Measurements from ENCODE around the gene CARD11. TPM values are rescaled to one million over a fixed set of nuclear protein-coding genes. Genes with fewer than 3 reads are reported as not detected.

Gene CARD11
- total and polyA plus RNA-seq, 2 experiments from 2014 or later = 17.7 to 29.0 TPM

- no peak for TF ChIP-seq ZNF462 (CRISPR knock-in tag; IDR thresholded peaks at IDR 0.05)
- TF ChIP-seq EZH2 (IDR thresholded peaks at IDR 0.05; ENCODE audit: low read depth, unreplicated experiment) = no peak
- TF ChIP-seq JUNB (IDR thresholded peaks at IDR 0.05; ENCODE audit: unreplicated experiment) = no peak
Measured at GRCh38 chr7:2864204-2864985, 179.3 kb downstream of the CARD11 start (continued).

GRCh38 chr7:2863461-2864066 is 180.1 kb downstream of the CARD11 start:
- 0 out of 2 replicates have a peak, but pooled peaks cover 7% of the 10 kb centered on the region for H3F3A ChIP-seq (replicated peaks; ENCODE audit: low read depth)
- no peak overlapping the region for H3K4me3 ChIP-seq
- H3K4me2 ChIP-seq = no peak overlapping the region
- Mint-ChIP-seq H3K4me3 (no peak overlapping the region), H3K27ac (peak overlapping the region; percentile 94), H3K36me3 (ENCODE audit: low read depth) (no peaks in the 10 kb centered on the region), H3K9me3 (no peaks in the 10 kb centered on the region), H3K27me3 (ENCODE audit: insufficient read depth, low read depth, poor library complexity) (peaks cover 7% of the 10 kb centered on the region), H3K4me1 (peaks cover 14% of the 10 kb centered on the region)
- DNase-seq (ENCODE audit: low spot score) (peak; percentile 58), ATAC-seq (peak; percentile 64)
- no peaks in the 10 kb centered on the region for H3K36me3 ChIP-seq (ENCODE audit: insufficient read depth)
- H3K27me3 ChIP-seq (ENCODE audit: insufficient read depth) = no peaks in the 10 kb centered on the region
- H4K20me1 ChIP-seq (replicated peaks; ENCODE audit: insufficient read depth) = no peaks in the 10 kb centered on the region
- peak overlapping the region; percentile 95 for H2AFZ ChIP-seq
- no peaks in the 10 kb centered on the region for H3K9me2 ChIP-seq (ENCODE audit: insufficient read depth)
- H3K4me1 ChIP-seq (ENCODE audit: insufficient read depth) = peaks cover 13% of the 10 kb centered on the region; the same call in 1 of the 2 replicates
- peak overlapping the region; percentile 64 for H3K27ac ChIP-seq (ENCODE audit: low read depth)
- no peaks in the 10 kb centered on the region for H3K79me2 ChIP-seq (replicated peaks; ENCODE audit: insufficient read depth)
- TF ChIP-seq EZH2phosphoT487 (IDR thresholded peaks at IDR 0.05; ENCODE audit: unreplicated experiment) (no peak), JUNB (IDR thresholded peaks at IDR 0.05; ENCODE audit: unreplicated experiment) (no peak), NANOG (IDR thresholded peaks at IDR 0.05; ENCODE audit: borderline replicate concordance) (no peak), STAT1 (IDR thresholded peaks at IDR 0.05; ENCODE audit: unreplicated experiment) (no peak), REST (IDR thresholded peaks at IDR 0.05; ENCODE audit: unreplicated experiment) (no peak), CTCF (conservative IDR thresholded peaks at IDR 0.05; ENCODE audit: low read depth in 2 of 2) (no peak), ZNF114 (CRISPR knock-in tag; IDR thresholded peaks at IDR 0.05) (no peak), CREB1 (CRISPR knock-in tag; IDR thresholded peaks at IDR 0.05; ENCODE audit: low read depth) (no peak)
